Astrocyte of the spinal cord (primary cell): ENCODE data around the gene ZNF438.

Source experiments
- DNase-seq: peaks from one replicate; pipeline ENCODE4 v3.0.0; 2011; ENCODE audit warnings: low read depth, low spot score
- H3K4me3 ChIP-seq: 2 replicates; pipeline ENCODE4 v1.5.1; 2011; ENCODE audit warnings: low read depth, mild to moderate bottlenecking, low read length, moderate library complexity
- in situ Hi-C: cut with HindIII; loops from 2 replicates; pipeline ENCODE4 v1.10.0; 2017; ENCODE audit warnings: low sequenced_read_pairs
- TF ChIP-seq, protein P1 (sequence below): IDR thresholded peaks from 2 replicates; pipeline ENCODE4 v1.5.1; 2012; ENCODE audit warnings: low read depth, mild to moderate bottlenecking, low read length, inconsistent platforms

The ZNF438 gene

DNA sequence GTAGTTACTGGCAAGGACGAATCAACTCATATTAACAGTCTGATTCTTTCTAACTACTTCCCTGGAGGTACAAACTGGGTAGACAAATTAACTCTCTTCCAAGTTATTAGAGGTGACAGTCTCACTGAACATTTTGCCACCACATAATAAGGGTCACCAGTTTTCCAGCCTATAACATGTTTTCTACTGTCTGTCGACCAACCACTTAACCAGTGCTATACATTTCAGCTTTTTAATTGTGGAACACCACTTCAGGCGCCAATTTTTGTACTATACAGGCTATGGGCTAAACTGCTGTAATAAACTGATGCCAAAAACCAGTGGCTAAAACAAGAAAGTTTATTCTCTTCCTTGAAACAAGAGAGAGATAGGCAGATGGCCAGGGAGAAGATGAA is 13.3 kb downstream of the ZNF438 start:
- H3K4me3 ChIP-seq: no peak overlapping the region
- in situ Hi-C loops: no loop called here
- DNase-seq: no peak
- TF ChIP-seq, protein P1, sequence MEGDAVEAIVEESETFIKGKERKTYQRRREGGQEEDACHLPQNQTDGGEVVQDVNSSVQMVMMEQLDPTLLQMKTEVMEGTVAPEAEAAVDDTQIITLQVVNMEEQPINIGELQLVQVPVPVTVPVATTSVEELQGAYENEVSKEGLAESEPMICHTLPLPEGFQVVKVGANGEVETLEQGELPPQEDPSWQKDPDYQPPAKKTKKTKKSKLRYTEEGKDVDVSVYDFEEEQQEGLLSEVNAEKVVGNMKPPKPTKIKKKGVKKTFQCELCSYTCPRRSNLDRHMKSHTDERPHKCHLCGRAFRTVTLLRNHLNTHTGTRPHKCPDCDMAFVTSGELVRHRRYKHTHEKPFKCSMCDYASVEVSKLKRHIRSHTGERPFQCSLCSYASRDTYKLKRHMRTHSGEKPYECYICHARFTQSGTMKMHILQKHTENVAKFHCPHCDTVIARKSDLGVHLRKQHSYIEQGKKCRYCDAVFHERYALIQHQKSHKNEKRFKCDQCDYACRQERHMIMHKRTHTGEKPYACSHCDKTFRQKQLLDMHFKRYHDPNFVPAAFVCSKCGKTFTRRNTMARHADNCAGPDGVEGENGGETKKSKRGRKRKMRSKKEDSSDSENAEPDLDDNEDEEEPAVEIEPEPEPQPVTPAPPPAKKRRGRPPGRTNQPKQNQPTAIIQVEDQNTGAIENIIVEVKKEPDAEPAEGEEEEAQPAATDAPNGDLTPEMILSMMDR: no peak

DNA sequence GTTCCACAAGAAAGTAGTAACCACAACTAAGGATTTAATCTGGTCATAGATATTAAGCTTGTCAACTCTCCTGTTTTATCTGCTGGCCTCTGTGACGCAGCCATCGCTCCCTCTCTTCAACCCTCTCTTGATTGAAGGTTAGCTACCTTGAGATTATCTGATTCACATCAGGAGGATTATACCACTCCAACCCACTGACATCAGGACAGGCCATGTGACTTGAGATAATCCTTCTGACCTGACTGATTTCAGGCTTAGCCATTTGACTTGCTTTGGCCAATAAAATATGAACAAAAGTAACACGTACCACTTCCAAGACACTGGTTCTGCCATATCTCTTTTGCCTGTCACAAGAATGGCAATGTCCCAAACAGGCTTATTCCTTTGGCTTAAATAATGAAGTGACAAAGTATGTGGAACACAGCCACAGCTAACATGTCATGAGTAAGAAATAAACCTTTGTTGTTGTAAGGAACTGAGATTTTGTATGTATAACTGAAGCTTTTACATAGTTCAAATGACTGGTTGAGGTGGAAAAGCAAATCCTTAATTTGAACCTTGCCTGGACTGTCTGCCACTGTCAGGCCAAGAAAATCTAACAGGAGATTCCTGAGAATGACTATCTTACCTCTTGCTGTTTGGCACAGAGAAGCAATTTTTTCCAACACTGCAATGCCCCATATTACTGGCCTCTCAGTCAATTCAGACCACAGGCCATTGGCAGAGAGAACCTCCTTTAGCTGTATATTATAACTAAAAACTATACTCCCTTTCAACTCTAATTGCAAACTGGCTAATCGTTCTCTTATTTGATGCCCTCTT is 13.9 kb downstream of the ZNF438 start:
- H3K4me3 ChIP-seq: no peak overlapping the region
- no peak for DNase-seq
- TF ChIP-seq, protein P1: no peak
- in situ Hi-C loops: no loop called here

DNA sequence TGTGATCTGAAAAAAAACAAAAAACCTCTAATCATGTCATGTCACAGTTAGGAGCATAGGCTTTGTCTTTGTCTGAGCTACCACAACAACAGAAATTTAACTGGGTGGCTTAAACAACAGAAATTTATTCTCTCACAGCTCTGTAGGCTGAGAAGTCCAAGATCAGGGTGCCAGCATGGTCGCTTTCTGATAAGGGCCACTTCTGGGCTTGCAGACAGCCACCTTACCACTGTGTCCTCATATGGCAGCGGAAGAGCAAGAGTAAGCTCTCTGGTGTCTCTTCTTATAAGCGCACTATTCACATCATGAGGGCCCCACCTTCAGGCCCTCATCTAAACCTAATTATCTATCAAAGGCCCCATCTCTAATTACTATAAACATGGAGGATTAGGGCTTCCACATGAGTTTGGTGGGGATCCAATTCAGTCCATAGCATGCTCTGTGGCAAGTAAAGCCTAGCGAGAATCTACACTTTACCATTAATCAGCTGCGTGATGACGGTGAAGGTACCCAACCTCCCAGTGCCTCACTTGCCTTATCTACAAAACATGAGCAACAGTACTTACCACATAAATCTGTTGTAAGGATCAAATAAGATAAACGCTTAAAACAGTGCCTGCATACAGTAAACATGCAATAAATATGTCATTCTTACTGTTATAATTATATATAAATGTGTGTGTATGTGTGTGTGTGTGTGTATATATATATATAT is 17.3 kb downstream of the ZNF438 start:
- in situ Hi-C loops: no loop called here
- TF ChIP-seq, protein P1: no peak
- no peak overlapping the region for H3K4me3 ChIP-seq
- DNase-seq: no peak

DNA sequence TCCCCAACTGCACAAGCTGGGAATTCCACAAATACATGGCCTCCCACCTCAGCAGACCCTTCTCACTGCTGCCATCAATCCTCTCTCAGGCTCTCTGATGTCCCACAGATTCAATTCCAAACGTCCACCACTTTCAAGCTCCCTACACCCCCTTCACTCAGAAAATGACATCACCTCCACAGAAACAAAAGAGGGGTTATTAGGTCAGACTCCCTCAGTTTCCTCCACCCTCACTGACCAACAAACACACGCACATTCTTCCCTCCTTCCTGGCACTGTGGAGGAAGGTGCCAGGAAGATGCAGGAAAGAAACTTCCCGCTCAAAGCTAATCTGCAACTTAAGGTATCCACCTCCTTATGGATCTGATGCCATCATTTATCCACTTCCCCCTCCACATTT is 18.3 kb downstream of the ZNF438 start:
- in situ Hi-C loops: no loop called here
- H3K4me3 ChIP-seq: no peak overlapping the region
- TF ChIP-seq, protein P1: no peak
- DNase-seq: no peak

DNA sequence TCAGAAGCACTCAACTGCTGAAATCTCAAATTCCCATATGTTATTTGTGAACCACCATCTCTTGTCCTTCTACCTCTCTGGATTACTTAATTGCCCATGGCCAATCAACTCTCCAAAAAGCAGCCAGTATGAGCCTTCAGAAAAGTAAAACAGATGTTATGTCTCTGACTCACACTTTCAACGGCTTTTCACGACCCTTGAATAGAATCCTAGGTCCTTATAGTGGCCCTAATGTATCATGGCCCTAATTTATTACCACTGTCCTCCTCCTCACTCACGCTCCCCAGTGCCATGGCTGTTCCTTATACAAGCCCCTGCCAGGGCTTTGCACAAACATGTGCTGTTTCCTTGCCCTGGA is 20.0 kb downstream of the ZNF438 start:
- in situ Hi-C loops: no loop called here
- TF ChIP-seq, protein P1: no peak
- no peak overlapping the region for H3K4me3 ChIP-seq
- DNase-seq: no peak

DNA sequence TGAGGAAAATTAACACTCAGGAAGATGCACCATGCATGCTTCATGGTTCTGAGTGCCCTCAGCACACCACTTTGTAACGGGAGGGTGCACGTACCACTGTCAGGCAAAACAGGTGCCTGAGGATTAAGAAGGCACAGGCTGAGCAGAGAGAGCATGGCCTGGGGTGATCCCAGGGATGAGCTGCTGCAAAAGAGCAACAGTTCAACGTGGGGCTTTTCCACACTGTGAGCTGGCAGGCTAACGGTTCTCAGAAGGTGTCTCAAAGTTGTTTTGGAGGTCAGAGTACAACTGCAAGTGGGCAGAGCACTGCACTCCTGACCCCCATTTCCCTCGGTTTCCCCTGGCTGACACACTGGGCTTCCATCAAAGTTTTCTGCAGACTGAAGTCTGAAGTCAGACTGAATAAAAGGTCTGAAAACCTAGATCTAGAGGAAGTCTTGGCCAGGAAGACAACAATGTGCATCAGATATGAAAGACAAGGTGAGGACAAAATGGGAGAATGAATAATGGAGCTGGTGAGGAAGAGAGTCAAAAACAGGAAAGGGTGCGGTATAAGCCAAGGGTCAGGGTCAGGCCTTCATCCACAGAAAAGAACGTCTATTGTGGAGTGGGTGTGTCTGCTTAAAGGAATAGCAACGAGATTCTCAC is 20.5 kb downstream of the ZNF438 start:
- TF ChIP-seq, protein P1: no peak

More for the DNA sequence above, 20.5 kb downstream of the ZNF438 start:
- in situ Hi-C loops: no loop called here
- H3K4me3 ChIP-seq: no peak overlapping the region
- DNase-seq: no peak
